Left cardiac atrium (tissue), 4 donors: ENCODE results near the gene PPL. TPM values are rescaled to one million over a fixed set of nuclear protein-coding genes. Genes with fewer than 3 reads are reported as not detected.
"Not testable (repeated sequence)": the region's sequence is repeated elsewhere in the genome, so short reads cannot be mapped to it uniquely, and the experiment has no call there.

ENCODE experiments used
- ATAC-seq, 2 donors: fragments of 200-7000 bp; cut with Tn5 transposase; one replicate each; pipeline ENCODE4 v1.9.1; 2020; ENCODE audit warnings: mild to moderate bottlenecking in 2 of 2, moderate library complexity in 2 of 2
- DNase-seq: peaks from one replicate; pipeline ENCODE4 v3.0.0-alpha.2; 2020
- intact Hi-C, 2 donors: fragments of 100-400 bp; cut with DNase I; formaldehyde crosslinking; loops; one replicate each; pipeline versions ENCODE4 v1.14.1 to v1.15.1; 2022 to 2023
- total RNA-seq, 2 donors: library from RNA; stranded (reverse); fragmentation: NEBNext Ultra II Directional; extraction: Animal tissue kit (Norgen Biotek cat#: 25700); gene quantifications; one replicate each; pipeline ENCODE4 v1.2.1, GENCODE V29; 2021
- donor health status: DM: no; HTN: yes; CAD: no.
- donor health status: DM: no; HTN: yes; CAD: no; lungs with severe emphysema.
- donor health status: DM: yes; HTN: yes; CAD: no.
- donor health status: Dilated cardiomyopathy.

PPL gene
- total RNA-seq, 2 donors from 2014 or later = 6.1 to 15.8 TPM

DNA sequence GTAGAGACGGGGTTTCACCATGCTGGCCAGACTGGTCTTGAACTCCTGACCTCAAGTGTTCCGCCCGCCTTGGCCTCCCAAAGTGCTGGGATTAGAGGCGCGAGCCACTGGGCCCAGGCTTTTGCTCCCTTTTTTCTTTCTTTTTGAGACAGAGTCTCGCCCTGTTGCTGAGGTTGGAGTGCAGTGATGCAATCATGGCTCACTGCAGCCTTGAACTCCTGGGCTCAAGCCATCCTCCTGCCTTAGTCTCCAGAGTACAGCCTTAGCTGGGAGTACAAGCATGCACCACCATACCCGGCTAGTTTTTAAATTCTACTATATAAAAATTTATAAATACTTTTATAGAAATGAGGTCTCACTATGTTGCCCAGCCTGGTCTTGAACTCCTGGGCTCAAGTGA lies 26.6 kb upstream of the PPL start:
- intact Hi-C loops = loop anchor here in 1 of 2 donors (10.0 kb wide), 1 partner anchor 61 kb away; no protein-coding TSS in a partner anchor
- ATAC-seq, DNase-seq: not testable (repeated sequence)

DNA sequence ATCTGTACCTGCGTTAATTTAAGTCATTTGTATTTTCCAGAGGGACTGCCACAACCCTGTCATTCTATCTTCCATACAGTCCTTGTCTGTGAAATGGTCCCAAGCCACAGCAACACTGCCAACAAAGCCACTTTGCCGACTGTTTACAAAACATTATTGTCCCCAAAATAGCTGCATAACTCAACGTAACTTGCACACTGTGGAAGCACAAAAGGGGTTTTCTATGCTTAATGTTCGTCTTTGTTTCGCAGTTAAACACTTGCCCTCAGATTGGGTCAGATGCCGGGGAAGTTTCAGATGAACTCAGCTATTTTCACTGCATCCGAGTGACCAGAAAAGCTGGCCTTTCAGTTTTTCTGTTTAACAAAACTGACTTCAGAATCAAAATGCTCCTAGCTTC lies 25.8 kb upstream of the PPL start:
- ATAC-seq = no peak
- intact Hi-C loops = loop anchor here in 1 of 2 donors (10.0 kb wide), 1 partner anchor 62 kb away; no protein-coding TSS in a partner anchor

DNA sequence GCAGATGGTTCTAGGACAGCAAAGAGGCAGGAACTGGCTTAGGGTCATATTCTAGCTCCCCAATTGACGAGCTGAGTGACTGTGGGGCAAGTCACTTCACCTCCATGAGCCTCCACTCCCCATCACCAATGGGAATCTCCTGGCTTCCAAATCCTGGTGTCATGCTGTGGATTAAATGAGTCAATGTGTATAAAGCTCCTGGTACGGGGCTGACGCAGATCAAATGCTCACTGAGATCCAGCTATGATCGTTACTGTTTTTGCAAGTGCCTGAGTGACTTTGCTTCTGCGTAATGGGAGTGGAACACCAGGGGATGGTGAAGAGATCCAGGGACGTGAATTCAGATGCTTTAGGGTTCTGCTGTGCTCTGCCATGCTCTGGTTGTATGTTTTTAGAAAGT lies 23.6 kb upstream of the PPL start:
- DNase-seq = no peak
- intact Hi-C loops = loop anchor here in 1 of 2 donors (10.0 kb wide), 1 partner anchor 64 kb away; no protein-coding TSS in a partner anchor
- no peak for ATAC-seq

More for the DNA sequence above, 25.8 kb upstream of the PPL start:
- no peak for DNase-seq

DNA sequence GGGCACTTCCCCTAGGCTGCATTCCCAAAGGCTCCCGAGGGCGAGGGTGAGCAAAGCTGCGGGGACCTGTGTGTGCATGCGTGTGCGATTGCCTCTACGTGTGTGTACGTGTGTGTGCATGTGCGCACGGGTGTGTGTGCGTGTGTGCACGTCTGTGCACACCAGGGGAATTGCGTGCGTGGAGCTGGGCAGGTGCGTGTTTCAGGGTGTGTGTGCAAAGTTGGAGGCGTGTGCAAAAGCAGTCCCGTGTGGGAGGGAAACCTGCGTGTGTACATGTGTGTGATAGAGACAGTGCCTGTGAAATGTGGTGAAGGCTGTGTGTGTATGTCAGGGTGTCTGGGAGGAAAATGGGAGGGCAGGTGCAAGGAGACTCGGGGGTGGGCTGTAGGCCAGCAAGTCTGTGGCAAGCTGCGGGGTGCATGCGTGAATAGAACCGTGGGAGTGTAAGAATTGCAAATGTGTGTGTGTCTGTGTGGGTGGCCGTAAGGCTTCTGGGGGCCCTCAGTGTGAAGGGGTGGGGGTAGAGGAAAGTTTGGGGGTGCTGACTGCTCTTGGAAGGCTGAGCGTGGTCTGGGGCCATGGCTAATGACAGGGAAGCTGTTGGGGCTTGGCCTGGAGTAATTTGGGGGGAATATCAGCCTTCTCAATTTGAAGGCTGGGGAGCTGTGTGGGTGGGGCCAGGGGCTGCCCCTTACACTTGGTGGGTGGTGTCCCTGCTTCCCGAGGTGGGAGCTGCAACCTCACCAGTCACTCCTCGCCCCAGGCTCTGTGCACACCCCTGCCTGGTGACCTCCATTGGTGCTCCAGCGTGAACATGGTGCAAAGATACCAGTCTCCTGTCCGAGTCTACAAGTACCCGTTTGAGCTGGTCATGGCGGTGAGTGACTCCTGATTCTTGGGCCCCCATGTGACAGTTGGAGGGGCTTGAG lies 21.8 kb upstream of the PPL start:
- ATAC-seq = no peak

DNA sequence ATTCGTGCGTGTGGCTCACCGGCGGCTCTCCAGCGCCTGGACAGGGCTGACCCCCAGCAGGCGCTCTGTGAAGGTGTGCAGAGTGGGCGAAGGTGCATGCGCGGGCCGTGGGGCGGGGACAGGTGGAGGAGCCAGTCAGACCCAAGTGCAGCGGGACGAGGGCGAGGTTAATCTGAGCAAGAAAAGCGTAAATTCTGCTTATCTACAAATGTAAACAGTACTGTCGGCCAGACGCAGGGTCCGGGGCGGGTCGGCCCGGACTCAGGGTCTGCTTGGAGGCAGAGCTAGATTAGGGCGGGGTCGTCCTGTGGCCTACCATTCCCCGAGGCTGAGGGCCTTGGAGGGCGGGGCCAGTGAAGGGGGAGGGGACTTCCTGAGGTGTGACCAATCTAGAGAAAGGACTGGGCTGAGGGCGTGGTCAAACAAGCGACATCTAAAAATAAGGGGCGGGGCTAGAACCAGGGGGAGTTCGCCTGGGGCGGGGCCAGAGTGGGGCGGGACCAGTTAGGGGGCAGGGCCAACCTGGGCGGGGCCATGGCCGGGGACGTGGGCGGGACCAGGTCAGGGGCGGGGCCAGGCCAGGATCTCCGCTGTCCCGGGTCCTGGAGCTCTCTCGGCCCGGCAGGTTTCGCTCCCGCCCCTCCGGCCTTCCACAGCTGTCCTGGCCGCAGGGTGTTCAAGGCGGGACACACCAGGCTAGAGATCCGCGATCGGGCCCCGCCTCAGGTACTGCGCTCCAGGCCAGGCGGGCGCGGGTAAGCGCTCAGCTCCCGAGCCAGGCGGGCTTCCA lies 21.0 kb upstream of the PPL start, which contains the start of gene SEC14L5:
TSS of gene SEC14L5 (plus strand) at position 611 of the 790 bp plus-strand sequence. CDS start 994 bp downstream, outside the sequence.
- DNase-seq (peak; percentile 98), ATAC-seq (peak; percentile 97)
- intact Hi-C loops = loop anchor here in 1 of 2 donors (2.0 to 10.0 kb wide), 3 partner anchors 103 to 603 kb away; partner anchors contain the start of gene PAM16

More for the DNA sequence above, 21.8 kb upstream of the PPL start:
- intact Hi-C loops = loop anchor here in 1 of 2 donors (10.0 kb wide), 2 partner anchors 104 to 604 kb away; partner anchors contain the start of gene PAM16
- no peak for DNase-seq

DNA sequence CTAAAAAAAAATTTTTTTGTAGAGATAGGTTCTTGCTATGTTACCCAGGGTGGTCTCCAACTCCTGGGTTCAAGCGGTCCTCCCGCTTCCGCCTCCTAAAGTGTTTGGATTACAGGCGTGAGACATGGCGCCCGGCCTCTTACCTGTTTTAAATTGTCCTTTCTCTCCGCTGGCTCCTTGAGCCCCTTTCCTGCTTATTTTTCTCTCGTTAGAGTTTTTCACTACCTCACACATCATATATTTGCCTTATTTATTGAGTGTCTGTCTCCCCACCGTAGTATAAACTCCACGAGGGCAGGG lies 20.4 kb upstream of the PPL start:
- ATAC-seq = no peak
- intact Hi-C loops = loop anchor here in 1 of 2 donors (2.0 to 10.0 kb wide), 3 partner anchors 103 to 603 kb away; partner anchors contain the start of gene PAM16
- no peak for DNase-seq

DNA sequence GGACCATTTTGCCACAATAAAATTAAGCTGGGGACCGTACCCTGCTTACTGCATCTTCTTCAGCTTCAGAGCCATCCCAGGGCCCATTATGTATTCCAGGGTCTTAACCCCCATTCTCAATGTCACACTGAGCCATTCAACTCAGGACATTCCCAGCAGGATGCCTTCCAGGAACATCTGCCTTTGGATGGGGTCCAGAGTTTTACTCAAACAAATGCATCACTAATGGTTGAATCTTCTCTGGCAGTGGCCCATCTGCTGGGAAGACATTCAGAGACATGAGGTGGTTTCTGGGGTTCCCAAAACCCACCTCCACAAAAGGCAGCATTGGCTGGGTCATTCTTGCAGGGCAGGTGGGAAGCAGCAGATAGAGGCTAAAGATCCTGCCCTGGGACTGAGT lies 17.8 kb upstream of the PPL start:
- ATAC-seq (no peak), DNase-seq (no peak)
- intact Hi-C loops = loop anchor here in 1 of 2 donors (10.0 kb wide), 2 partner anchors 100 to 600 kb away; partner anchors contain the start of gene PAM16

DNA sequence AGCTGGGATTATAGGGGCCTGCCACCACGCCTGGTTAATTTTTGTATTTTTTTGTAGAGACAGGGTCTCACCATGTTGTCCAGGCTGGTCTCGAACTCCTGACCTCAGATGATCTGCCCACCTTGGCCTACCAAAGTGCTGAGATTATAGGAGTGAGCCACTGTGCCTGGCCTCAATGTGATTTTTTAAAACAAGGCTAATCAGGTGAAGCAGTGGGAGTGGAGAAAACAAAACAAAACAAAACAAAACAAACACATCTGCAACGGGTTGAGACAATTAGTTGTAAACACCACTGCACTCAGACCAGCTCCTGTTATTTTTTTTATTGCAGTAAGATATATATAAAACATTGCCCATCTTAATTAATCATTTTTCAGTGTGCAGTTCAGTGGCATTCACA lies 14.6 kb upstream of the PPL start:
- intact Hi-C loops = loop anchor here in 1 of 2 donors (10.0 kb wide), 2 partner anchors 97 to 597 kb away; partner anchors contain the start of gene PAM16
- not testable (repeated sequence) for DNase-seq, ATAC-seq

DNA sequence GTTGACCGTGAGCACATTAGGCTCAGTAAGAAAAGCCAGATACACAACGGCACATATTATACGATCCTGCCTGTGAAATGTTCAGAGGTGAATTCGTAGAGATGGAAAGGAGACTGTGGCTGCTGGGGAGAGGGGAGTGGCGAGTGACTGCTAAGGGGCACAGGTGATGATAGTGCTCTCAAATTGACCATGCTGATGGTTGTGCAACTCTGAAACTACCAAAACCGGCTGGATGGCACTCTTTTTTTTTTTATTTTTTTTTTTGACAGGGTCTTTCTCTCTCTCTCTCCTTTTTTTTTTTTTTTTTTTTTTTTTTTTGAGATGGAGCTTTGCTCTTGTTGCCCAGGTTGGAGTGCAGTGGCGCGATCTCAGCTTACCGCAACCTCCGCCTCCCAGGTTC lies 13.0 kb upstream of the PPL start:
- no peak for ATAC-seq
- no peak for DNase-seq
- intact Hi-C loops = loop anchor here in 1 of 2 donors (10.0 kb wide), 2 partner anchors 95 to 595 kb away; partner anchors contain the start of gene PAM16

DNA sequence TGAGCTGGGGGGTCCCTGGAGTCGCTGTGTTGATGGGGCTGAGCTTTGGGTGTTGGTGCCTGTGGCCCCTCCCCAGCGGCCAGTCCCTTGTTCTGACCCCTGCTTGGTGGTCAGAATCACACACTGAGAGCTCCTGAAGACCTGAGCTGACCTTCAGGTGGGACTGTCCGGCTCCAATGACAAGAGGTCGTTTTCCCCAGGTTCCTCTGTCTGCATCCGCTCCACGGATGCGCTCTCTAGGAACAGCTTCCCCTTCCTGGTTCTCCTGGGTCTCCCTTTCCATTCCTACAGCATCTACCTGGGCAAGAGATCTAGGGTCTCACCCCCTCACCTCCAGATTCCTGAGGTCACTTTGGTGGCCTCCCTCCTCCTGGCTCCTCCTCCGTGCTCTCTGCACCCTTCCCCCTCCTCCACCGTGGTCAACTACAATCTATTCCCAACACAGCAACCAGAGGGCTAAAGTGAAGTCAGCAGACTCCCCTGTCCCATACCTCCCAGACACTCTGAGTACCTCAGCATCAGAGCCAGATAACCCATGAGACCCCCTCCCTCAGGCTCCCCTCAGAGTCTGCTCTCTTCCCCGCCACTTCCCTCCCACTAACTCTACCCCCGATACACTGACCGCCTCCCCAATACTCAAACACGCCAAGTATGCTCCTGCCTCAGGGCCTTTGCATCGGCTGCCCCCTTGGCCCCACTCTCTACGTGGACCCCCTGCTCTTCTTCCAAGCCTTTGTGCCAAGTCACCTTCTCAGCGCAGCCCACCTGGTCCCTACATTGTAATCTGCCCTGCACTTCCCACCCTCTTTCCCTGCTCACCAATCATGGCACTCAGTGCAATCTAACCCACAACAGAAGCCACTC lies 12.2 kb upstream of the PPL start:
- ATAC-seq = no peak
- no peak for DNase-seq
- intact Hi-C loops = no loop called here

DNA sequence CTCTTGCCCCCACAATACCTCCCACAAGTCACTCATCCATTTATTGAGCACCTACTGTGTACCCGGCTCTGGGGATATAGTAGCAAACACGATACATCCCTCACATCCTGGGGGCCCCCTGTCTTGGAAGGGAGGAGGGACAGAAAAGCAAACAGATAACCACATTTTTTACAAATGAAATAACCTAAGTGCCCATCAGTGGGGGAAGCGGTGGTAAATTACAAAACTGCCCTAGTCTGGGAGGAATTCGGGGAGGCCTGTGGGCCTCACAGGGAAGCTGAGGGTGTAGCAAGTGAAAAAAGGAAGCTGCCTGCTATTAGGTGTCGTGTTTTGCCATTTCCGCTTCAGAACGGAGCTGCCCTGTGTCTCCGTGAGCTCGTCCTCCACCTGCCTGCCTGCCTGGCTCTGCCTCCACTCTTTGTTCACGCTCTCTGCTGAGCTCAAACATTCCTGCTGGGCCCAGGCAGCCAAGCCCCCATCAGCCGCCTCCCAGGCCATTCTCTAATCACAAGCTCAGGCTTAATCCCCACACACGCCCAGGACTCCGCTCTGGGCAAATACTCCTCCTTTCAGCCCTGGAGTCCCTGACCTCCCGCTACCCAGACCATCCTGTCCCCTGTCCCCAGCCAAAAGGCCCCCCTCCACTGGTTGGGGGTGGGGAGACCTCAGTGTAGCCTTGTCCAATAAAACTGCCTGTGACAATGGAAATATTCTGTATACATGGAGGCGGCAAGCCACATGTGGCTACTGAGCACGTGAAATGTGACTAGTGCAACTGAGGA lies 11.0 kb upstream of the PPL start:
- no peak for DNase-seq
- ATAC-seq = no peak
- intact Hi-C loops = no loop called here

DNA sequence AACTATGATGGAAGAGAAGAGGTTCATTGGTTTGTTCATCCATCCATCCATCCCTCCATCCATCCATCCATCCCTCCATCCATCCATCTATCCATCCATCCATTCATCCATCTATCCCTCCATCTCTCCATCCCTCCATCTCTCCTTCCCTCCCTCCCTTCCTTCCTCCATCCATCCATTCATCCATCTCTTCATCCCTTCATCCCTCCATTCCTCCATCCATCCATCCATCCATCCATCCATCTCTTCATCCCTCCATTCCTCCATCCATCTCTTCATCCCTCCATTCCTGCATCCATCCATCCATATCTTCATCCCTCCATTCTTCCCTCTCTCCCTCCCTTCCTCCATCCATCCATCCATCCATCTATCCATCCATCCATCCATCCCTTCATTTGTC lies 10.0 kb upstream of the PPL start:
- ATAC-seq (no peak), DNase-seq (no peak)
- intact Hi-C loops = no loop called here

DNA sequence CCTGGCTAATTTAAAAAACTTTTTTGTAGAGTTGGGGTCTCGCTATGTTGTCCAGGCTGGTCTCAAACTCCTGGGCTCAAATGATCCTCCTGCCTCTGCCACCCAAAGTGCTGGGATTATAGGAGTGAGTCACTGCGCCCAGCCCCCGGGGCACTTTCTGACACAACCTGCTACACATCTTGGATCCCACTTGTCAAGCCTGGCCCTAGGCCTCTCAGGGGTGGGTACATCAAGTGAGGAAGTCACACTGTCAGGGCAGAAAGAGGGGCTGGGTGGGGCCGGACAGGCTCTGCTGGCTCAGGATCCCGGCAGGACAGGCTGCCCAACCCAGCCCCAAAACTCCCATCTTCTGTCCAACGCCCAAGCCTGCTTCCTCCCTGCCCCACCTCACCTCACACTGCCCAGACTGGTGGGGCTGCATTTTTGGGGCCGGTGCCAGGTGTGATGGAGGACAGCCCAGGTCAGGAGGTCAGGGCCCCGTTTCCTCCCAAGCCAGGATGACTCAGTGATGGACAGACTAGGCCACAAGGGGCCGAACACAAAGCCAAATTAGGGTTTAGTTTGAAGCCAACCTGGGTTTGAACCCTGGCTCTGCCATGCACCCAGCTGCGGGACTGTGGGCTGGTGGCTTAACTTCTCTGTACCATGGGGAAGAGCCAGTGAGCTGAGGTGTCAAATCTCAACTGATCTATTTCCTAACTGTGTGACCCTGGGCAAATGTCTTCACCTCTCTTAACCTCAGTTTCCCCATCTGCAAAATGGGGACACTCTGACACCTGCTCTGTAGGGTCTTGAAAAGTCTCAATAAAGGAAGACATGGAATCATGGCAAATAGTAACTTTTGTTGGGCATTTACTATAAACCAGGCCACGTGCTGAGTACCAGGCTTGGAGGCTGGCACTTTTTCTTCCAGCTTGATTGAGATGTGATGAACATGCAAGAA lies 8.9 kb upstream of the PPL start:
- intact Hi-C loops = no loop called here
- ATAC-seq (peak in 1 of 2 donors; percentile 10), DNase-seq (peak; percentile 45)

DNA sequence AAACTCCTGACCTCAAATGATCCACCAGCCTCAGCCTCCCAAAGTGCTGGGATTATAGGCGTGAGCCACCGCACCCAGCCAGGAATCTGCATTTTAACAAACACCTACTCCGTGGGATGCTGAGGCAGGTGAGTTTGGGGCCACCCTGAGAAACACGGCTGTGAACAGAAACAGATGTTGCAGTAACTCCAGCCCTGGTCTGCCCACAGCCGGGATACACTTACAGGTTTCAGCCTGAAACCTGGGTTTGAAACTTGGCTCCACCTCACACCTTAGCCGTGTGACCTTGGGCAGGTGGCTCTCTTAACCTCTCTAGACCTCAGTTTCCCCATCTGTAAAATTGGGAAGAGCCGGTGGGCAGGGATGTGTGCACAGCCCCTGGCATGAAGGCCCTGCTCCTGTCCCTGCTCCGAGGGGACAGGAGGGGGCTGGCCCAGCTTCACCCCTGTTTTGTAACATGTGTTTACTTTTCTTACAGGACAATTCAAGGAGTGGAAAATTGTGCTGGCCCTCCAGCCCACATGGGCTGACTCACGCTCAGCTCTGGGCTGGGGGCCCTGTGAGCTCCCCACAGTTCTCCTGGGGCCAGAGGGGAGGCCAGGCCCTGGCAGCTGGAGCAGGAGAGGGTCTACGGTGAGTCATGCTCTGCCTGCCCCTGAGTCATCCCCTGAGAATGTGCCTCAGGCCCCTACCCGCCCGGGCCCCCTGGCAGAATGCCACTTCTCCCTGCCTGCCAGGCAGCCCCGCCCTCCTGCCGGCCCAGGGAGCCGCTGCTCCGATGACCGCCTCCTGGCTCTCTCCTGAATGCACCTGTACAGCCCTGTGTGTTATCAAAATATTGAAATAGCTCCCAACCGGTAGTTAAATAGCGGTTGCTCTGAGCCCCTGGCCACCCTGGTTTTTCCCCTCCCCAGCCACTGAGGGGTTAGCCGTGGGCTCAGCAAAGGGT lies 7.7 kb upstream of the PPL start:
- intact Hi-C loops = no loop called here
- ATAC-seq = peak; percentile 92 to 94
- DNase-seq = peak; percentile 93

DNA sequence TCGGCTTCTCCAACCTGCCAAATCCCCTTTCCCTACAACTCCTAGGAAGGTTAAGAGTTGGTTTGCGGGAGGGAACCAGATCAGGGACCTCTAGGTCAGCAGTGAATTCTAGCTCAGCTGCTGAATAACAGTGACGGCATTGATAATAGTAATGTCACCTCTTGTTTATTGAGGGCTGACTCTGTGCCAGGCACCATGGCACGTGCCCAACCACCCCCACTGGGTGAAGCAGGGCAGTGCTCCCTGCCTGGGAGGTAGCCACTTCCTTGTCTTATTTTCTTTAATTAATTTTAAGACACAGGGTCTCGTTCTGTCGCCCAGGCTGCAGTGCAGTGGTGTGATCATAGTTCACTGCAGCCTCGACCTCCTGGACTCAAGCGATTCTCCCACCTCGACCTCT lies 5.5 kb upstream of the PPL start:
- no peak for ATAC-seq
- no peak for DNase-seq
- intact Hi-C loops = no loop called here

DNA sequence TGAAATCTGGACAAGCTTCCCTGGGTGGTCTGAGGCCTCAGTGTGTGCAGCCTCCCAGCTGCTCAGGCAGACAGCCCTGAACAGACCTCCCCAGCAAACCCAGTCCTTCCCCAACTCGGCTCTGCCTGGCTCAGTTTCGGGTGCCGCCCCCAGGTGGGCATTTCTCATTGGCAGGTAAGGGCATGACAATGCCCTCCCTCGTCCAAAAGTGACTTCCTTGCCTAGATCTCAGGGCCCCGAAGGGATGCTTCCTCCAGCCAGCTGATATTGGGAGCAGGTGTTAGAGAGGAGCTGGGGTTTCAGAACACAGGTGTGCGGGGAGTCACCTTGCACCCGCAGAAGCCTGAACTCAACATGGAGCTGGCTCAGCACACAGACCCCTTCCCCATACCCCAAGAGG lies 3.8 kb upstream of the PPL start:
- no peak for ATAC-seq
- intact Hi-C loops = no loop called here

More for the DNA sequence above, 3.8 kb upstream of the PPL start:
- no peak for DNase-seq
